Small intestine (tissue), 7 donors: ENCODE data around the gene CSTA. TPM values are rescaled to one million over a fixed set of nuclear protein-coding genes. Genes with fewer than 3 reads are reported as not detected.
"Not testable (repeated sequence)": the region's sequence is repeated elsewhere in the genome, so short reads cannot be mapped to it uniquely, and the experiment has no call there.

Experiments
- DNase-seq, 2 donors: peaks; one replicate each; pipeline versions ENCODE4 v3.0.0 to v3.0.0-alpha.2; 2013
- FAIRE-seq: peaks from 2 replicates; lab custom pipeline; 2012; peaks lifted over from hg19 to GRCh38; lab: Jason Lieb, UNC
- H3K27ac ChIP-seq, 3 donors: one replicate each; pipeline ENCODE4 v1.5.1; 2013; ENCODE audit warnings: low read length in 2 of 3, mild to moderate bottlenecking in 2 of 3, control low read depth in 1 of 3, inconsistent platforms in 1 of 3, low read depth in 1 of 3, moderate library complexity in 1 of 3
- H3K27me3 ChIP-seq, 3 donors: one replicate each; pipeline ENCODE4 v1.6.1; 2013; ENCODE audit warnings: low read length in 3 of 3, inconsistent platforms in 1 of 3; ENCODE audit not compliant: control insufficient read depth in 3 of 3, insufficient read depth in 3 of 3
- H3K36me3 ChIP-seq, 3 donors: one replicate each; pipeline ENCODE4 v1.6.1; 2013; ENCODE audit warnings: low read length in 3 of 3, inconsistent platforms in 1 of 3, low read depth in 1 of 3, mild to moderate bottlenecking in 1 of 3, moderate library complexity in 1 of 3; ENCODE audit not compliant: control insufficient read depth in 3 of 3, insufficient read depth in 2 of 3
- H3K4me1 ChIP-seq, 3 donors: one replicate each; pipeline ENCODE4 v1.6.1; 2013; ENCODE audit warnings: low read length in 2 of 3, inconsistent platforms in 1 of 3, low read depth in 1 of 3, mild to moderate bottlenecking in 1 of 3, moderate library complexity in 1 of 3; ENCODE audit not compliant: control insufficient read depth in 3 of 3, insufficient read depth in 2 of 3
- H3K4me3 ChIP-seq, 3 donors: one replicate each; pipeline ENCODE4 v1.5.1; 2013; ENCODE audit warnings: low read length in 3 of 3, control low read depth in 1 of 3, inconsistent platforms in 1 of 3, low read depth in 1 of 3, mild to moderate bottlenecking in 1 of 3, moderate library complexity in 1 of 3
- H3K9me3 ChIP-seq, 2 donors: one replicate each; pipeline ENCODE4 v1.6.1; 2013; ENCODE audit warnings: low read depth in 1 of 2, low read length in 1 of 2; ENCODE audit not compliant: control insufficient read depth in 2 of 2, insufficient read depth in 1 of 2
- WGBS, 3 donors: extraction: QIAGEN DNeasy Blood & Tissue Kit; methylation state at CpG; one replicate each; pipeline ENCODE4 v1.1.7; 2013; 5-methylcytosine and 5-hydroxymethylcytosine counted together
- polyA plus RNA-seq, 4 donors: library from polyadenylated mRNA; stranded (reverse) in 3 of 4; unstranded in 1 of 4; fragments of 200-250 nt in 3 of 4; fragments of 120-200 nt in 1 of 4; gene quantifications; one replicate each; pipeline versions ENCODE4 v1.2.1 to v1.2.3, GENCODE V29; 2013
- donor health status: healthy with polysubstance abuse.
- donor health status: control.
- donor health status: control.
- donor health status: Bipolar disorder and iron deficiency.
- donor health status: healthy.

CSTA gene
- polyA plus RNA-seq, 4 donors: 1.8 to 10.8 (median 5.6) TPM

GRCh38 chr3:122355612-122356011 lies 30.6 kb downstream of the CSTA start:
- no peak for FAIRE-seq
- no peaks in the 10 kb centered on the region for H3K27me3 ChIP-seq
- no peak overlapping the region for H3K4me3 ChIP-seq
- H3K4me1 ChIP-seq: no peaks in the 10 kb centered on the region
- no peak for DNase-seq
- 32 to 54% (median 50%) methylated on average over 4 of the region's 4 CpGs for WGBS, 3 donors
- no peaks in the 10 kb centered on the region for H3K9me3 ChIP-seq
- H3K36me3 ChIP-seq: peaks cover 0 to 8% (median 0%) of the 10 kb centered on the region in 3 donors
- H3K27ac ChIP-seq: no peak overlapping the region

DNA sequence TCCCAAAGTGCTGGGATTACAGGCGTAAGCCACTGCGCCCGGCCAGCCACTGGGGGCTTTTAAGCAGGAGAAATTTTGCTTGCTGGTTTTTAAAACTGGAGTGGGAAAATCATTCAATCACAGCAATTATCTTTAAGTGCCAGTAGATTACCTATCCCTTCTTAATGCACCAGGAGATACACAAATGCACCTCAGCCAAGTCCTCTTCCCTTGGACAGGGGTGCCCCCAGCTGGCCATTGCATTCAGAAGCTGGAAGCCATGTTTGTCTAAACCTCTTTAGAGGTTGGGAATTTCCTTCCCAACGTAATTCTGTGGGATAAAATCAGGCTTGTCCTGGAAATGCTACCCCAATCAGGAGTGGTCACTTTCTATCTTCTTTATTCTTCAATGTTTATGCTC lies 31.4 kb downstream of the CSTA start:
- DNase-seq (peak; percentile 62 to 64), FAIRE-seq (no peak)
- H3K9me3 ChIP-seq: no peaks in the 10 kb centered on the region
- H3K4me1 ChIP-seq: peaks cover 0 to under 1% (median 0%) of the 10 kb centered on the region in 3 donors
- H3K36me3 ChIP-seq: peaks cover 0 to 10% (median 0%) of the 10 kb centered on the region in 3 donors
- H3K27ac ChIP-seq: no peak overlapping the region
- H3K27me3 ChIP-seq: no peaks in the 10 kb centered on the region
- 68 to 76% (median 74%) methylated on average over 4 of the region's 4 CpGs for WGBS, 3 donors
- H3K4me3 ChIP-seq: no peak overlapping the region

GRCh38 chr3:122357828-122358702 lies 33.0 kb downstream of the CSTA start:
- Histone ChIP-seq H3K4me1 (peaks cover 0 to 14% (median 2%) of the 10 kb centered on the region in 3 donors), H3K9me3 (no peaks in the 10 kb centered on the region), H3K27me3 (no peaks in the 10 kb centered on the region), H3K27ac (no peak overlapping the region), H3K36me3 (peaks cover 0 to 14% (median 0%) of the 10 kb centered on the region in 3 donors), H3K4me3 (no peak overlapping the region)
- DNase-seq (no peak), FAIRE-seq (no peak)
- WGBS, 3 donors: 67 to 79% (median 68%) methylated on average over 2 of the region's 2 CpGs

DNA sequence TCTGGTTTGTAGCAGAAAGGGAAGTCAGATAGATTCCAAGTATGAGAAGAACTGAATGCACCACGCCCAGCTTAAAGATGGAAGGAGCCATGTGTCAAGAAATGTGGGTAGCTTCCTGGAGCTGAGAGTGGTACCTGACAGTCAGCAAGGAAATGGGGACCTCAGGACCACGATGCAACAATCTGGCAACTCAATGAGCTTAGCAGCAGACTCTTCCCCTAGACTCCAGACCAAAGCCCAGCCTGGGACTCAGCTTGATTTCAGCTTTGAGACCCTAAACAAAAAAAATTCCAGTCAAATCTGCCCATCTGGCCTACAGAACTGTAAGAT lies 33.6 kb downstream of the CSTA start:
- DNase-seq: no peak
- Histone ChIP-seq H3K27me3 (no peaks in the 10 kb centered on the region), H3K4me3 (no peak overlapping the region), H3K36me3 (peaks cover 0 to 14% (median 0%) of the 10 kb centered on the region in 3 donors), H3K9me3 (no peaks in the 10 kb centered on the region), H3K4me1 (peaks cover 0 to 20% (median 2%) of the 10 kb centered on the region in 3 donors), H3K27ac (no peak overlapping the region)
- 89 to 96% (median 93%) methylated on average over 2 of the region's 2 CpGs for WGBS, 3 donors
- no peak for FAIRE-seq

DNA sequence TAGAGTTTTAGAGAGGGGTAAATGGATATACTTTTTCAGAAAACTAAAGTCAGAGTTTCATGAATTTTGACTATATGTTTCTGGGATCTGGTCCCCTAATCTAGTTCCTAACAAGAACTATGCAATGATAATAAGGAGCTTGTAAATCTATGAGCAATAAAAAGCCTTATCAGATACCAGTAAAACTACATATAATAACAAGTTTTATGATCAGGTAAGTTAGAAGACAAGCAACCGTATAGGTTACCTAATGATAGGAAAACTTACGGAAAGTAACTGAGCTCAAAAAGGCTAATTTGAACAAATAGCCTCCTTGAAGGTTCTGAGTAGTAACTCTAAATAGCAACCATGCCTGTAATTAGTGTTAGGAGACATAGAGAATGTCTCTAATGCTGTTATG lies 37.0 kb downstream of the CSTA start:
- Histone ChIP-seq H3K27ac (no peak overlapping the region), H3K36me3 (peaks cover 0 to 21% (median 0%) of the 10 kb centered on the region in 3 donors), H3K4me1 (peaks cover 4 to 47% (median 10%) of the 10 kb centered on the region in 3 donors), H3K4me3 (no peak overlapping the region), H3K27me3 (no peaks in the 10 kb centered on the region), H3K9me3 (peaks cover 0 to 3% of the 10 kb centered on the region in 2 donors)
- DNase-seq (peak; percentile 44 to 52), FAIRE-seq (no peak)
- WGBS, 3 donors: 18 to 66% (median 35%) methylated on average over 2 of the region's 2 CpGs

- FAIRE-seq: no peak
- Histone ChIP-seq H3K4me1 (peaks cover 4 to 47% (median 10%) of the 10 kb centered on the region in 3 donors), H3K9me3 (peaks cover 0 to 3% of the 10 kb centered on the region in 2 donors), H3K27ac (peak overlapping the region in 1 of 3 donors; percentile 66), H3K27me3 (no peaks in the 10 kb centered on the region), H3K36me3 (peaks cover 0 to 16% (median 0%) of the 10 kb centered on the region in 3 donors), H3K4me3 (no peak overlapping the region)
- 70 to 93% (median 89%) methylated on average over 2 of the region's 2 CpGs for WGBS, 3 donors
- DNase-seq: no peak
These were observed 39.4 kb downstream of the CSTA start for GRCh38 chr3:122364490-122364889.

DNA sequence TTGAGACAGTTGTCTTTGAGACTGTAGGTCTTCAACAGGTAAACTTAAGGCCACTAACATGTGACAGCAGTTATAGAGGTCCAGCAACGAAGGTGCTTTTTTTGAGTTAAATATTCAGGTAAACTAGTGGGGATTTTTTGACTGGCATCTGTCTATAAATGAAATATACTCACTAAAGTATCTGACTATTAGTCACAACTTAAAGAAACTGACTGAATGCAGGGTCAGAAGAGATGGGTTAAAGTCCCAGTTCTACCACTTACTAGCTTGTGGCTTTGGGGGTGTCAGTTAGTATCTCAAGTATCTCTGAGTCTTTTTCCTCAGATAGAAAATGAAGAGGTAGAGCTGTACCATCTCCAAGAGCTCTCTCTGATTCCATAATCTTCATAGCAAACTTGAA lies 40.0 kb downstream of the CSTA start:
- no peak for DNase-seq
- no peaks in the 10 kb centered on the region for H3K27me3 ChIP-seq
- H3K36me3 ChIP-seq: peaks cover 0 to 22% (median 0%) of the 10 kb centered on the region in 3 donors
- peaks cover 4 to 47% (median 10%) of the 10 kb centered on the region in 3 donors for H3K4me1 ChIP-seq
- no peak overlapping the region for H3K4me3 ChIP-seq
- peak overlapping the region in 2 of 3 donors; percentile 15 to 66 for H3K27ac ChIP-seq
- 50 to 67% (median 63%) methylated on average over 1 of the region's 1 CpG for WGBS, 3 donors
- no peak for FAIRE-seq
- peaks cover 0 to 3% of the 10 kb centered on the region in 2 donors for H3K9me3 ChIP-seq

GRCh38 chr3:122365582-122366378 lies 40.7 kb downstream of the CSTA start:
- H3K9me3 ChIP-seq, H3K27me3 ChIP-seq, H3K4me3 ChIP-seq: not testable (repeated sequence)
- Histone ChIP-seq H3K27ac (peak overlapping the region; percentile 15 to 72 (median 72)), H3K36me3 (peaks cover 0 to 24% (median 0%) of the 10 kb centered on the region in 3 donors), H3K4me1 (peaks cover 4 to 47% (median 10%) of the 10 kb centered on the region in 3 donors)
- FAIRE-seq (peak; percentile 75), DNase-seq (peak; percentile 93 to 98)
- 40 to 70% (median 52%) methylated on average over 10 of the region's 10 CpGs for WGBS, 3 donors
